ENCODE results near the gene F10.

The F10 gene

GRCh38 chr13:113176280-113176679, 53.7 kb downstream of the F10 start:
- no peak for FAIRE-seq

DNA sequence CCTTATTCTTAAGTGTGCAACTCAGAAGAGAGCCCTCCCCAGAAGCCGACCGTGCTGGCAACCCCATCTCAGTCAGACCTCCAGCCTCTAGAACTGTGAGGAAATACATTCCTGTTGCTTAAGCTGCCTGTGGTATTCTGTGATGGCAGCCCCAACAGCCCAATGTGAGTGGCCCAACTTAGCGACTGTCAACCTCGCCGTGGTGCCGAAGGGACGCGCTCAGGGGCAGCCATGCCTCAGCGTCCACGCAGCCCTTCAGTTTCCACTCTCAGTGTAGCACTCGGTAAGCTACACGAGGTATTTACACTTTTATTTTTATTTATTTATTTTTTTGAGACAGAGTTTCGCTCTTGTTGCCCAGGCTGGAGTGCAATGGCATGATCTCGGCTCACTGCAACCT, 54.2 kb downstream of the F10 start:
- FAIRE-seq, result no peak

GRCh38 chr13:113178070-113178895, 55.7 kb downstream of the F10 start:
- FAIRE-seq, result no peak

DNA sequence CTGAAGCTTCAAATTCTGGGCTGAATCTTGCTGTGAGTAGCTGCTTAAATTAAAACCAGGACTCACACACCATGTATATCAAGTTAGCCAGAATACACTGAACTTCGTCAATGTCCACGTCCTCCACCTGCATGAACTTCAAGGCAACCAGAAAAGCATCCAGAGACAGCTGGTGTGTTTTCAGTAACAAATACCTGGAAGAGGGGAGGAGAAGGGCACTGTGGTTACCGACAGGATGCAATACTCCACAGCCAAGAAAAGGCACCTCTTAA, 56.2 kb downstream of the F10 start:
- FAIRE-seq, result no peak

GRCh38 chr13:113179374-113180230, 57.0 kb downstream of the F10 start:
- no peak for FAIRE-seq

GRCh38 chr13:113182046-113182445, 59.4 kb downstream of the F10 start:
- FAIRE-seq, result no peak

DNA sequence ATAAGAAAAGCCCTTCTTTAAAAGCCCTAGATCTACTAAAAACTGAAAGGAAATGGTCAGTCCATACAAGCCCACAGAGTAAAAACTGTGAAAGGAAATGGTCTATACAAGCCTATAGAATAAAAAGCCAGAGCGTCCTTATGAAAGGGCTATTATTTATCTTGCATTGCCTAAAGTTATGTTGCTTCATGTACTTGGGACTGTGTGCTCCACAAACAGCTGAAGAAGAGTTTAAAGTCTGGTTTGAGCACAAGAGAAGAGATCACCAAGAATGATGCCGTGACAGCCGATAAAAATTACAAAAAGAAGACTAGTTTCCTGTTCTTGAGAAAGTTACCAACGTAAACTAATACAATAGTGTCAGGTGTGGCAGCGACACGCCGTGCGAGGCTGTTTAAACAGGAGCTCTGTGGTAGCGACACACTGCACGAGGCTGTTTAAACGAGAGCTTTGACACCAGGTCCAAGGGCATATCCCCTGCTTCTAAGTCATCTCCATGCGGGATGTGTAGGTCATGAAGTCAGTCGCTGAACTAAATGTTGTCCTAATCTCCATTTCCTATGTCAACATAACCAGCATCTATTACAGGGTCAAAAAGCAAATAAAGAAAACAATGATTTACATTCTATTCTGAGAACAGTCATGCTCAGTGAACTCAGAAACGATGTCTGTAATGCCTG, 61.0 kb downstream of the F10 start:
- FAIRE-seq, result no peak

DNA sequence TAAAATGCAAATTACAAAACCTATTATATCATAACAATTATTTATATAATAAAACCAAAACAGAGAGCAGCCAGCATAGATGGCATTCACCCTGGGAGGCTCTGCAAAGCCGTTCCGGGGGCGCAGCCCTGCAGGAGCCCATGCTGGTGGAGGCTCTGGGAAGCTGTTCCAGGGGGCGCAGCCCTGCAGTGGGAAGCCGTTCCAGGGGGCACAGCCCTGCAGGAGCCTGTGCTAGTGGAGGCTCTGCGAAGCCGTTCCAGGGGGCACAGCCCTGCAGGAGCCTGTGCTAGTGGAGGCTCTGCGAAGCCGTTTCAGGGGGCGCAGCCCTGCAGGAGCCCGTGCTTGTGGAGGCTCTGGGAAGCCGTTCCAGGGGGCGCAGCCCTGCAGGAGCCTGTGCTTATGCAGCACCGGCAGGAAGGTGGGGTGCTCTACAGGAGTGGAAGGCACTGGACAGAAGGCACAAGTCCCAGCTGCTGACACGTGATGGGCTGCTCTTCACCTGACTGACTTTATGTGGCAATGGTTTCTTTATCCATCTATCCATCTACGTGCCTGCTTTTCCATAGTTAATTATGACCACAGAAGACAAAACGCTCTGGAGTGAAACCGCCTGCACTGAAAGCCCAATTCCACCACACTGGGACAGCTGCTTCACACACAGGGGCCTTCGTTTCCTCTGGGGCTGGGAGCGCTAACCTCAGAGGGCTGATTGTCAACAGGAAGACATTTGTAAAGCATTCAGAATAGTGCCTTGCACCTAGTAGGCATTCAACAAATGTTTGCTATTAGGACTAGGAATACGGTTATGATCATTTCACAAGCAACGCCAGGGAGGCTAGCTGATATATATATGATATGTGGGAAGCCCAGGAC, 62.2 kb downstream of the F10 start:
- no peak for FAIRE-seq

GRCh38 chr13:113186061-113186900, 63.7 kb downstream of the F10 start:
- FAIRE-seq, result no peak

DNA sequence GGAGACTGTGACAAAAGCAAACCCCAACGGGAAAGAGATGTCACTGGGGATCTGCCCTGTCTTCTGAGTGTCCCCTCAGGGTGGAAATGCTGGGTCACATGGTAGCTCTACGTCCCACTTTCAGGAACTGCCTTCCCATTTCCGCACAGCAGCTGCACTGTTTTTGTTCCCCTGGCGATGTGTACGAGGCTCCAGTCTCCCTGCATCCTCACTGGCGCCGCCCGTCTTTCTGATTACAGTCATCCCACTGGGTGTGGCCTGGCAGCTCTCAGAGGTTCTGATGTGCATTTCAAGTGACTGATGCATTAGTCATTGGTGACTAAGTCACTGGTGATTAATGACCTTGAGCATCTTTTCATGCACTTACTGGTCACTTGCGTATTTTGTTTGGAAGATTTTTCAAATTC, 64.7 kb downstream of the F10 start:
- FAIRE-seq, result peak; percentile 99

DNA sequence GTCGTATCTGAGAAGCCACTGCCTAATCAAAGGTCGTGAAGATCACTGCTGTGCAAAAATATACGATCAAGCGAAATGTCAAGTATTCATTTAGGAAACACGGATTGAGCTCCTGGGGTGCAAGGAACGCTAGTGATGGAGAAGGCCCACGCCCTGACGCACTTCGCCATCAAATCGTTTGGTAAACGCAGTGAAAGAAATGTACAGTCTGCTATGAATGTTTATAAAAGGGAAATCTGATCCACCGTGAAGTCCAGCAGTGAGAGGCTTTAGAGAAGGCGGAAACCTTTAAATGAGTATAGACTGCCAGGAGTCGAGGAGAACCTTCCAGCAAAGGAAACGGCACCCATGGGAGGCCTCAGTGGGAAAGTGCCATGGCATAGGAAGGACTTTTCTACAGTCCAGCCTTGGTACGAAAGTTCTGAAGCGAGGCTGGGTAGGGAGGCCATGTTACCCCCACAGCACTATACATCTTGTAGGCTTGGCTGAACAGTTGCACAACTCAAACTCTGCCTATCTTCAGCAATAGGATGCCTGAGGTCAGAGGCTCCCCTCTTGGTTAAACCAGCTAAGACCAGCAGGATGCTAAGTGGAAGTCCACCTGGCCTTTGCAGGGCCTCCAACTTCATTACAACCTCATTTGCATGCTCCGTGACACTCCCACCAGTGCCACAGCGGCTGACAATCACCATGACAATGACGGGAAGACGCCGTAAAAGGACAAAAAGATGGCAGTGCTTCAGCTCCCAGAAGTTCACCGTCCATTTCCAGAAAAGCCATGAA, 65.5 kb downstream of the F10 start:
- no peak for FAIRE-seq

GRCh38 chr13:113190181-113190580, 67.6 kb downstream of the F10 start:
- no peak for FAIRE-seq

GRCh38 chr13:113192279-113192678, 69.7 kb downstream of the F10 start:
- no peak for FAIRE-seq

DNA sequence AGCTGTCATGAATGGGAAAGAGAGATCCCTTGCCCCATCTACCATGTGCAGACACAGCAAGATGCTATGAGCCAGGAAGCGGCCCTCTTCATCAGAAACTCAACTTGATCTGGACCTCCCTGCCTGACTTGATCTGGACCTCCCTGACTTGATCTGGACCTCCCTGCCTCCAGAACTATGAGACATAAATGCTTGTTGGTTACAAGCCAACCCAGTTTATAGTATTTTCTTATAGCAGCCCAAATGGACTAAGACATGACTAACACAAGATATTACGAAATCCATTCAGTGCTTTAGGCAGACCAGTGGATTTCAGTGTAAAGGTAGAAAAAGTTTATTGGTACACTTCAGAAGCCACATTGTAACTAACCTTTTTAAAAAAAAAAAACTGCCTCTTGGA, 70.3 kb downstream of the F10 start:
- no peak for FAIRE-seq

- FAIRE-seq, result no peak
Observed at GRCh38 chr13:113195360-113195759, 72.8 kb downstream of the F10 start.

DNA sequence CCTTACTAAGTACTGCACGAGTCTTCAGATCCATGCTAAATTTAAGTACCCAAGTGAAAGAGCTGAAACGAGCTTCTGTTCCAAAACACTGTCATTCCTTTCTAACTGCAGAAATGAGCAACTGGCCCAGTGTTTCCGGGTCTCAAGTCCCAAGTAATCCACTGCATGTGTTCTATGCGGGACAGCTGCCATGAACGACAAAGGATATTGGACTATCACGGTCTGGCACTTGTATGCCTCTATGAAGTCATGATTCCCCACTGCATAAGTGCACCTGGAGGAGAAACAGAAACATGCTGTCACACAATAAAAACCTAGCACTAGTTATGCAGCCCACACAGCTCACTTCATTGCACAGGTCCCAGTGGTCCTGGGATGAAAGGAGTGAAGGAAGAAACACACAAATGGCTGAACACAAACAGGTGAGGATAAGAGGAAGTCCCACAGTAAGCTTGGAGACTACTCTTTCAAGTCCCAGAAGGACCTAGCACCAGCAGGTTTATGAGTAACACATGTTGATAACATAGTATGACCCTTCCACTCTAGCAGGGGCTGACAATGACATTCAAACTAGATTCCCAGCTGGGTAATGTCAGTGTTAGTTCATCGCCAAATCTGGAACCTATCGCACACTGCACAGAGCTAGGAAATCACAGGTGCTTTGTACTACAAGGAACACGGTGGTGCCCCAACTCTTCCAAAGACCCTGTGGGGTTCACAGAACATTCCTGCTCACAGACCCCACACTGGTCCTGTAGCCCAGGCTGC, 74.6 kb downstream of the F10 start:
- no peak for FAIRE-seq

Data from A204.1 (cell line).